Astrocyte of the spinal cord (primary cell): ENCODE data around the gene ZNF507.

ENCODE experiments used
- DNase-seq: peaks from one replicate; pipeline ENCODE4 v3.0.0; 2011; ENCODE audit warnings: low read depth, low spot score
- H3K4me3 ChIP-seq: 2 replicates; pipeline ENCODE4 v1.5.1; 2011; ENCODE audit warnings: low read depth, mild to moderate bottlenecking, low read length, moderate library complexity
- in situ Hi-C: cut with HindIII; loops from 2 replicates; pipeline ENCODE4 v1.10.0; 2017; ENCODE audit warnings: low sequenced_read_pairs
- TF ChIP-seq, protein P1 (sequence below): IDR thresholded peaks from 2 replicates; pipeline ENCODE4 v1.5.1; 2012; ENCODE audit warnings: low read depth, mild to moderate bottlenecking, low read length, inconsistent platforms

ZNF507 gene

GRCh38 chr19:32427536-32427935 lies 82.1 kb downstream of the ZNF507 start:
- TF ChIP-seq, protein P1, sequence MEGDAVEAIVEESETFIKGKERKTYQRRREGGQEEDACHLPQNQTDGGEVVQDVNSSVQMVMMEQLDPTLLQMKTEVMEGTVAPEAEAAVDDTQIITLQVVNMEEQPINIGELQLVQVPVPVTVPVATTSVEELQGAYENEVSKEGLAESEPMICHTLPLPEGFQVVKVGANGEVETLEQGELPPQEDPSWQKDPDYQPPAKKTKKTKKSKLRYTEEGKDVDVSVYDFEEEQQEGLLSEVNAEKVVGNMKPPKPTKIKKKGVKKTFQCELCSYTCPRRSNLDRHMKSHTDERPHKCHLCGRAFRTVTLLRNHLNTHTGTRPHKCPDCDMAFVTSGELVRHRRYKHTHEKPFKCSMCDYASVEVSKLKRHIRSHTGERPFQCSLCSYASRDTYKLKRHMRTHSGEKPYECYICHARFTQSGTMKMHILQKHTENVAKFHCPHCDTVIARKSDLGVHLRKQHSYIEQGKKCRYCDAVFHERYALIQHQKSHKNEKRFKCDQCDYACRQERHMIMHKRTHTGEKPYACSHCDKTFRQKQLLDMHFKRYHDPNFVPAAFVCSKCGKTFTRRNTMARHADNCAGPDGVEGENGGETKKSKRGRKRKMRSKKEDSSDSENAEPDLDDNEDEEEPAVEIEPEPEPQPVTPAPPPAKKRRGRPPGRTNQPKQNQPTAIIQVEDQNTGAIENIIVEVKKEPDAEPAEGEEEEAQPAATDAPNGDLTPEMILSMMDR: no peak
- no peak for DNase-seq
- in situ Hi-C loops: no loop called here
- H3K4me3 ChIP-seq: no peak overlapping the region

GRCh38 chr19:32436692-32437091 lies 91.3 kb downstream of the ZNF507 start:
- TF ChIP-seq, protein P1: no peak
- in situ Hi-C loops: no loop called here
- no peak for DNase-seq
- H3K4me3 ChIP-seq: no peak overlapping the region

DNA sequence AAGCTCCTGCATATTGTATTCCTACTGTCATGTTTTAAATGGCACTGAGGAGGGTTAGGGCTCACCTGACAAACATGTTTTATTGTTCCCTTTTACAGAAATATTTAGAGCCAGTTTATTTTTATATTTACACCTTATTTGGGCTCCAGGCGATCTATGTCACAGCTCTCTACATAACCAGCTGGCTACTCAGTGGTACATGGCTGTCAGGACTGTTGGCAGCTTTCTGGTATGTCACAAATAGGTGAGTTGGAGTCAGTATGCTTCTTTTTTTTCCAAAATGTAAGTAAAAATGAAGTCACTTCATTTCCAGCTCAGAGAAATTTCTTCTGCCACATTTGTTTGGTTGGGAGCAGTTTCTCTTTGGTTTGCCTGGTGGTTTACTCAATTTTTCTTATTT lies 91.7 kb downstream of the ZNF507 start:
- DNase-seq: no peak
- no peak overlapping the region for H3K4me3 ChIP-seq
- in situ Hi-C loops: no loop called here
- TF ChIP-seq, protein P1: no peak
